DND-41 (cell line): ENCODE results near the gene CDH16.
A peak's percentile ranks its signal among the peaks of the same experiment; 100 is the strongest.

Experiments
- ATAC-seq: fragments of 200-7000 bp; cut with Tn5 transposase; 3 replicates; pipeline ENCODE4 v1.9.1; 2021; ENCODE audit warnings: low read depth; ENCODE audit not compliant: insufficient read depth
- DNase-seq: peaks from one replicate; pipeline ENCODE4 v3.0.0-alpha.2; 2020
- H2AFZ ChIP-seq: 2 replicates; pipeline ENCODE4 v1.6.0; 2012; ENCODE audit warnings: low read depth, low read length
- H3K27ac ChIP-seq: 2 replicates; pipeline ENCODE4 v1.5.1; 2012; ENCODE audit warnings: low read length, inconsistent platforms
- H3K27me3 ChIP-seq: fragments of 200-600 bp; sonication (generic); 2 replicates; pipeline ENCODE4 v1.6.0; 2012; ENCODE audit warnings: low read length, mild to moderate bottlenecking, inconsistent platforms; ENCODE audit not compliant: insufficient read depth, poor library complexity
- H3K36me3 ChIP-seq: 2 replicates; pipeline ENCODE4 v1.5.1; 2012; ENCODE audit warnings: low read length, inconsistent platforms; ENCODE audit not compliant: insufficient read depth
- H3K4me1 ChIP-seq: 2 replicates; pipeline ENCODE4 v1.5.1; 2012; ENCODE audit warnings: mild to moderate bottlenecking, low read length; ENCODE audit not compliant: insufficient read depth
- H3K4me2 ChIP-seq: 2 replicates; pipeline ENCODE4 v1.6.0; 2012; ENCODE audit warnings: mild to moderate bottlenecking, moderate library complexity, low read length, inconsistent platforms; ENCODE audit not compliant: insufficient read depth
- H3K4me3 ChIP-seq, 2 experiments: fragments of 200-600 bp in 1 of 2; shearing (Covaris generic) in 1 of 2; 2 replicates each; pipeline ENCODE4 v1.5.1; 2012 to 2016; ENCODE audit warnings: inconsistent platforms in 2 of 2, low read length in 2 of 2, mild to moderate bottlenecking in 2 of 2, low read depth in 1 of 2, moderate library complexity in 1 of 2
- H3K79me2 ChIP-seq: 2 replicates; pipeline ENCODE4 v1.6.0; 2012; ENCODE audit warnings: low read length, inconsistent platforms; ENCODE audit not compliant: insufficient read depth
- H3K9ac ChIP-seq: 2 replicates; pipeline ENCODE4 v1.6.0; 2012; ENCODE audit warnings: low read depth, mild to moderate bottlenecking, inconsistent platforms, low read length, moderate library complexity
- H3K9me3 ChIP-seq: 2 replicates; pipeline ENCODE4 v1.5.1; 2012; ENCODE audit warnings: low read length, moderate library complexity, mild to moderate bottlenecking, inconsistent platforms; ENCODE audit not compliant: insufficient read depth, severe bottlenecking
- H4K20me1 ChIP-seq: 2 replicates; pipeline ENCODE4 v1.6.0; 2012; ENCODE audit warnings: low read length; ENCODE audit not compliant: insufficient read depth
- EZH2 ChIP-seq: IDR thresholded peaks from 3 replicates; pipeline ENCODE4 v1.6.1; 2012; ENCODE audit warnings: borderline replicate concordance, low read depth, mild to moderate bottlenecking, moderate library complexity, low read length, inconsistent platforms; ENCODE audit not compliant: severe bottlenecking
- TF ChIP-seq, protein P1 (sequence below): IDR thresholded peaks from 2 replicates; pipeline ENCODE4 v1.5.1; 2012; ENCODE audit warnings: borderline replicate concordance, low read length, moderate library complexity, mild to moderate bottlenecking; ENCODE audit not compliant: poor library complexity, severe bottlenecking; ENCODE audit errors: extremely low read depth

Gene CDH16

DNA sequence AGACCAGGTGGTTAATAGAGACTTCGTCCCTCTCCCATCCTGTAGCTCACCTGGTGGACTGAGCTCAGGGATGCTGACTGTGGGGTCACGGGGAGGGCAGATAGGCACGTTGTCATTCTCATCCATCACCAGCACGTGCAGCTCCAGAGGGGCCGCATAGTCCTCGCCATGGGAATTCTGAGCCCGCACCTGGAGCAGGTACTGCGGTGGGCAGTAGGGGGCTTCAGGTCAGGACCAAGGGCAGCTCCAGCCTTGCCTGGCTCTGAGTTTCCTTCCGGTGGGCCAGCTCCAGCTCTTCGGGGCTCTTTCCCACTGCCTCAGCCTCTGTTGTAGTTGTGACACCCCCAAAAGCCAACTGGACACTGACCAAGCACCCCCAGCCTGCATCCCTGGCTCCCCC, 5.6 kb downstream of the CDH16 start:
- H3K36me3 ChIP-seq, result no peaks in the 10 kb centered on the region

DNA sequence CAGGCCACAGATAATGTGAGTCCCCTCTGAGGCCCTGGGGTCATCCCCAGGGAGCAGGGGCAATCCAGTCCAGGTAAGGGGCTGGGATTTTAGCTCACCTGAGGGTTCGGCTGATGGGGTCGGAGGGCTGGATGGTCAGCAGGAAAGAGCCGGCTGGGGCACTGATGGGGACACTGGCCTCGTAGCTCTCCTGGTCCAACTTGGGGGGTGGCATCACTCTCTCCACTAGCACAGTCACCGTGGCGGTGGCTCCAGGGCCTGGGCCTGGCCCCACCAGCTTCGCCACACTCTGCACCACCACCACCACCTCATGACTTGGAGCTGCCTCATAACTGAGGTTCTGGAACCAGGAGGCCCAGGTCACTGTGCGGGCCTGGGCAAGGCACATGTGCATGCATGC, 6.9 kb downstream of the CDH16 start:
- Histone ChIP-seq H3K27me3 (no peaks in the 10 kb centered on the region), H3K4me1 (no peaks in the 10 kb centered on the region), H3K9me3 (no peaks in the 10 kb centered on the region), H3K9ac (no peak overlapping the region), H3K79me2 (no peaks in the 10 kb centered on the region), H4K20me1 (no peaks in the 10 kb centered on the region), H3K27ac (no peak overlapping the region), H3K4me2 (no peak overlapping the region), H3K36me3 (no peaks in the 10 kb centered on the region), H3K4me3 (no peak overlapping the region), H2AFZ (no peak overlapping the region)
- no peak for ATAC-seq
- TF ChIP-seq, protein P1, sequence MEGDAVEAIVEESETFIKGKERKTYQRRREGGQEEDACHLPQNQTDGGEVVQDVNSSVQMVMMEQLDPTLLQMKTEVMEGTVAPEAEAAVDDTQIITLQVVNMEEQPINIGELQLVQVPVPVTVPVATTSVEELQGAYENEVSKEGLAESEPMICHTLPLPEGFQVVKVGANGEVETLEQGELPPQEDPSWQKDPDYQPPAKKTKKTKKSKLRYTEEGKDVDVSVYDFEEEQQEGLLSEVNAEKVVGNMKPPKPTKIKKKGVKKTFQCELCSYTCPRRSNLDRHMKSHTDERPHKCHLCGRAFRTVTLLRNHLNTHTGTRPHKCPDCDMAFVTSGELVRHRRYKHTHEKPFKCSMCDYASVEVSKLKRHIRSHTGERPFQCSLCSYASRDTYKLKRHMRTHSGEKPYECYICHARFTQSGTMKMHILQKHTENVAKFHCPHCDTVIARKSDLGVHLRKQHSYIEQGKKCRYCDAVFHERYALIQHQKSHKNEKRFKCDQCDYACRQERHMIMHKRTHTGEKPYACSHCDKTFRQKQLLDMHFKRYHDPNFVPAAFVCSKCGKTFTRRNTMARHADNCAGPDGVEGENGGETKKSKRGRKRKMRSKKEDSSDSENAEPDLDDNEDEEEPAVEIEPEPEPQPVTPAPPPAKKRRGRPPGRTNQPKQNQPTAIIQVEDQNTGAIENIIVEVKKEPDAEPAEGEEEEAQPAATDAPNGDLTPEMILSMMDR, result no peak
- TF ChIP-seq EZH2, result no peak
- DNase-seq, result no peak

More for the DNA sequence above, 5.6 kb downstream of the CDH16 start:
- H3K9ac ChIP-seq, result no peak overlapping the region
- no peak overlapping the region for H2AFZ ChIP-seq
- no peaks in the 10 kb centered on the region for H3K27me3 ChIP-seq
- no peak overlapping the region for H3K4me3 ChIP-seq
- no peak overlapping the region for H3K27ac ChIP-seq
- no peaks in the 10 kb centered on the region for H3K79me2 ChIP-seq
- 0 out of 2 replicates have a peak, but pooled peaks cover 3% of the 10 kb centered on the region for H4K20me1 ChIP-seq
- ATAC-seq (no peak), DNase-seq (no peak)
- H3K4me1 ChIP-seq, result no peaks in the 10 kb centered on the region
- no peaks in the 10 kb centered on the region for H3K9me3 ChIP-seq
- TF ChIP-seq, protein P1, result peak; percentile 8
- no peak for TF ChIP-seq EZH2
- no peak overlapping the region for H3K4me2 ChIP-seq

DNA sequence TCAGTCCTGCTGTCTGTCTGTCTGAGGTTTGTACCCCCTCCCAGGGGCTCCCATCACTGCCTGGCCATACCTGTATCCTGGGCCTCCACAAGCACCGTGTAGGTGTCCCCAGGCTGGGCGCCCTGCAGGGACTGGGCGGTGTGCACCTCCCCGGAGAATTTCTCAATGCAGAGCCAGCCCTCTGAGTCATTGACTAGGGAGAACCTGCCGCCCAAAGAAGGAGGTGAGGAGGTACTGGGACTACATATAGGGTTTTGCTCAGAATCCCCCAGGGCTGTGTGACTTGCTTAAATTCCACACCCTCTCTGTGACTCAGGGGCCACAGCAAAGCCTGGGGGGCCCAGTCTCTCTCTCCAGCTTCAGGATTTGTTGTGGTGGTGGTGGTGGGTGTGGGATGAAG, 7.6 kb downstream of the CDH16 start:
- no peaks in the 10 kb centered on the region for H3K36me3 ChIP-seq
- no peaks in the 10 kb centered on the region for H3K9me3 ChIP-seq
- no peak overlapping the region for H2AFZ ChIP-seq
- H3K79me2 ChIP-seq, result no peaks in the 10 kb centered on the region
- H3K27me3 ChIP-seq, result no peaks in the 10 kb centered on the region
- no peak overlapping the region for H3K9ac ChIP-seq
- no peak overlapping the region for H3K4me2 ChIP-seq
- no peak overlapping the region for H3K27ac ChIP-seq
- no peaks in the 10 kb centered on the region for H4K20me1 ChIP-seq
- no peaks in the 10 kb centered on the region for H3K4me1 ChIP-seq
- no peak overlapping the region for H3K4me3 ChIP-seq
- DNase-seq (no peak), ATAC-seq (no peak)
- TF ChIP-seq, protein P1, result no peak
- no peak for TF ChIP-seq EZH2
